Measurements from ENCODE around the gene HNRNPH3. TPM values are rescaled to one million over a fixed set of nuclear protein-coding genes. Genes with fewer than 3 reads are reported as not detected.

HNRNPH3 gene
- total and polyA plus RNA-seq, 7 donors: 73.1 to 180 (median 102) TPM

GRCh38 chr10:68362590-68362989, 30.7 kb downstream of the HNRNPH3 start:
- no peaks in the 10 kb centered on the region for H3K27me3 ChIP-seq (ENCODE audit: insufficient read depth in 3 of 3, low read length in 2 of 3)
- DNase-seq (no peak), ATAC-seq (no peak)
- peaks cover 4 to 78% of the 10 kb centered on the region in 2 donors for H3K36me3 ChIP-seq (ENCODE audit: insufficient read depth in 1 of 2, low read depth in 1 of 2)
- no peaks in the 10 kb centered on the region for H3K9me3 ChIP-seq
- intact Hi-C loops (cut with DNase I): no loop called here
- no peak for TF ChIP-seq CTCF (IDR thresholded peaks at IDR 0.05)
- H3K27ac ChIP-seq: no peak overlapping the region
- no peaks in the 10 kb centered on the region for H3K4me1 ChIP-seq
- WGBS, 3 donors: 85 to 95% (median 88%) methylated on average over 3 of the region's 3 CpGs
- no peak overlapping the region for H3K4me3 ChIP-seq

- intact Hi-C loops (cut with DNase I): no loop called here
- H3K36me3 ChIP-seq (ENCODE audit: insufficient read depth in 1 of 2, low read depth in 1 of 2): peaks cover 4 to 67% of the 10 kb centered on the region in 2 donors
- H3K27me3 ChIP-seq (ENCODE audit: insufficient read depth in 3 of 3, low read length in 2 of 3): no peaks in the 10 kb centered on the region
These were observed 32.4 kb downstream of the HNRNPH3 start for GRCh38 chr10:68364101-68364886.

GRCh38 chr10:68365611-68366010, 33.7 kb downstream of the HNRNPH3 start:
- 65 to 85% (median 81%) methylated on average over 2 of the region's 2 CpGs for WGBS, 3 donors
- ATAC-seq (no peak), DNase-seq (no peak)
- TF ChIP-seq CTCF (IDR thresholded peaks at IDR 0.05): no peak
- Histone ChIP-seq H3K4me1 (no peaks in the 10 kb centered on the region), H3K27me3 (ENCODE audit: insufficient read depth in 3 of 3, low read length in 2 of 3) (no peaks in the 10 kb centered on the region), H3K9me3 (no peaks in the 10 kb centered on the region), H3K4me3 (no peak overlapping the region), H3K27ac (no peak overlapping the region), H3K36me3 (ENCODE audit: insufficient read depth in 1 of 2, low read depth in 1 of 2) (peaks cover 4 to 69% of the 10 kb centered on the region in 2 donors)
- intact Hi-C loops (cut with DNase I): no loop called here

More at GRCh38 chr10:68364101-68364886, 32.4 kb downstream of the HNRNPH3 start:
- 87 to 94% (median 92%) methylated on average over 3 of the region's 3 CpGs for WGBS, 3 donors
- TF ChIP-seq CTCF (IDR thresholded peaks at IDR 0.05): no peak
- ATAC-seq (no peak), DNase-seq (no peak)
- H3K9me3 ChIP-seq: no peaks in the 10 kb centered on the region
- H3K4me1 ChIP-seq: no peaks in the 10 kb centered on the region
- no peak overlapping the region for H3K27ac ChIP-seq
- no peak overlapping the region for H3K4me3 ChIP-seq

GRCh38 chr10:68366600-68366999, 34.7 kb downstream of the HNRNPH3 start:
- intact Hi-C loops (cut with DNase I): no loop called here
- WGBS, 3 donors: 96 to 98% (median 97%) methylated on average over 5 of the region's 5 CpGs
- no peaks in the 10 kb centered on the region for H3K9me3 ChIP-seq
- H3K27ac ChIP-seq: no peak overlapping the region
- H3K4me1 ChIP-seq: no peaks in the 10 kb centered on the region
- H3K27me3 ChIP-seq (ENCODE audit: insufficient read depth in 3 of 3, low read length in 2 of 3): no peaks in the 10 kb centered on the region
- no peak overlapping the region for H3K4me3 ChIP-seq
- DNase-seq (no peak), ATAC-seq (no peak)
- no peak for TF ChIP-seq CTCF (IDR thresholded peaks at IDR 0.05)
- H3K36me3 ChIP-seq (ENCODE audit: insufficient read depth in 1 of 2, low read depth in 1 of 2): peaks cover 4 to 64% of the 10 kb centered on the region in 2 donors

Data from psoas muscle (tissue), 8 donors.